ENCODE results near the gene LAMC2.
A peak's percentile ranks its signal among the peaks of the same experiment; 100 is the strongest.

LAMC2 gene

GRCh38 chr1:183243161-183244050, 57.3 kb downstream of the LAMC2 start:
- no peak for TF ChIP-seq CTCF (IDR thresholded peaks at IDR 0.05; ENCODE audit: low read depth, low read length)
- DNase-seq (ENCODE audit: low read depth in 2 of 2) = peak; percentile 53 to 83
- no peak overlapping the region for H3K4me3 ChIP-seq (replicated peaks in 1 of 2; ENCODE audit: low read depth in 2 of 2, low read length in 2 of 2)

GRCh38 chr1:183244466-183244865, 58.4 kb downstream of the LAMC2 start:
- peak; percentile 97 to 99 for DNase-seq (ENCODE audit: low read depth in 2 of 2)
- TF ChIP-seq CTCF (IDR thresholded peaks at IDR 0.05; ENCODE audit: low read depth, low read length) = no peak
- H3K4me3 ChIP-seq (replicated peaks in 1 of 2; ENCODE audit: low read depth in 2 of 2, low read length in 2 of 2) = no peak overlapping the region

GRCh38 chr1:183245357-183245756, 59.3 kb downstream of the LAMC2 start:
- H3K4me3 ChIP-seq (replicated peaks in 1 of 2; ENCODE audit: low read depth in 2 of 2, low read length in 2 of 2) = no peak overlapping the region
- TF ChIP-seq CTCF (IDR thresholded peaks at IDR 0.05; ENCODE audit: low read depth, low read length) = no peak
- DNase-seq (ENCODE audit: low read depth in 2 of 2) = no peak

GRCh38 chr1:183246436-183246835, 60.4 kb downstream of the LAMC2 start:
- DNase-seq (ENCODE audit: low read depth in 2 of 2) = no peak
- no peak overlapping the region for H3K4me3 ChIP-seq (replicated peaks in 1 of 2; ENCODE audit: low read depth in 2 of 2, low read length in 2 of 2)
- no peak for TF ChIP-seq CTCF (IDR thresholded peaks at IDR 0.05; ENCODE audit: low read depth, low read length)

GRCh38 chr1:183247066-183247465, 61.0 kb downstream of the LAMC2 start:
- no peak for DNase-seq (ENCODE audit: low read depth in 2 of 2)
- no peak overlapping the region for H3K4me3 ChIP-seq (replicated peaks in 1 of 2; ENCODE audit: low read depth in 2 of 2, low read length in 2 of 2)
- TF ChIP-seq CTCF (IDR thresholded peaks at IDR 0.05; ENCODE audit: low read depth, low read length) = no peak

GRCh38 chr1:183247484-183247883, 61.4 kb downstream of the LAMC2 start:
- H3K4me3 ChIP-seq (replicated peaks in 1 of 2; ENCODE audit: low read depth in 2 of 2, low read length in 2 of 2) = no peak overlapping the region
- no peak for TF ChIP-seq CTCF (IDR thresholded peaks at IDR 0.05; ENCODE audit: low read depth, low read length)
- no peak for DNase-seq (ENCODE audit: low read depth in 2 of 2)

All from cardiac fibroblast (primary cell).